Measurements from ENCODE around the gene MS4A10. TPM values are rescaled to one million over a fixed set of nuclear protein-coding genes. Genes with fewer than 3 reads are reported as not detected.

The MS4A10 gene
- total and polyA plus RNA-seq, 2 of the 8 experiments (the other 6 are each of a cell fraction or from before 2014, with no cell fraction given), result not detected

DNA sequence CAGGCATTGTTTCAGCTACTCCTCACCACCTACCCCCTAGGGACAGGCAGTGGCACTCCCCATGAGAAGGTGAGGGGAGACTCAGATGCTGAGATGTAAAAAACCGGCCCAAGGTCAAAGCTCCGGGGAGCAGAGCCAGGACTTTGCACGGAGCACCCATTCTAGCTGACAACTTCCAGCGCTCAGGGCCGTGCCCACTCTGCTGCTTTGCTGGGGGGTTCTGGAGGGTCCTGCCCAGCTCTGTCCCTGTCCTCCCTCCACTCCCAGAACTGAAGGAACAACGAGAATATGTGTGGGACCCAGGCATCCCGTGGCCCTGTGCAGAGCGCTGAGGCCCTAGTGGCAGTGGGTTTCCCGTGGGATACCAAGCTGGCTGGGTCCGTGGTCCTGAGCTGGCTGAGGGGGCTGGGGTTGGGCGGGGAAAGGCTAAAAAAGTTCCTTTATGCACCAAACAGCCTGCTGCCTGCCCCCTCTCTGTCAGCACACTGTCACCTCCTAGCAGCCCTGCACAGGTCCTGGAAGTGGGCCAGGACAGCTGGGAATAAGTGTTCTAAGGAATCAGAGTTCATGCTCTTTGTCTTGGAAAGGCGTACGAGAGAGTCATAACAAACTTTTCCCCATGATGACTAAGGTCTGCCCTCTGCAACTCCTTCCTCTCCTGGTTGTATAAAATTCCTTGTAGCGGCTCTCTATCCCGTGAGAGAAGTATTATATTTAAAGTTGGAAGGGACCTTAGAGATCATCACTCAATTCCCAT lies 1.9 kb downstream of the MS4A10 start (continued):
- TF ChIP-seq EP300 (IDR thresholded peaks at IDR 0.05; ENCODE audit: borderline replicate concordance in 1 of 2, low read depth in 2 of 2, low read length in 2 of 2) (no peak), TAF1 (IDR thresholded peaks at IDR 0.05; ENCODE audit: low read depth, low read length) (no peak), HDAC2 (IDR thresholded peaks at IDR 0.05; ENCODE audit: borderline replicate concordance in 1 of 2, low read depth in 2 of 2, low read length in 2 of 2) (no peak), SIX5 (IDR thresholded peaks at IDR 0.05; ENCODE audit: low read depth, low read length) (no peak), NRF1 (IDR thresholded peaks at IDR 0.05; ENCODE audit: low read depth, low read length) (no peak)
- TF ChIP-seq, protein P1, sequence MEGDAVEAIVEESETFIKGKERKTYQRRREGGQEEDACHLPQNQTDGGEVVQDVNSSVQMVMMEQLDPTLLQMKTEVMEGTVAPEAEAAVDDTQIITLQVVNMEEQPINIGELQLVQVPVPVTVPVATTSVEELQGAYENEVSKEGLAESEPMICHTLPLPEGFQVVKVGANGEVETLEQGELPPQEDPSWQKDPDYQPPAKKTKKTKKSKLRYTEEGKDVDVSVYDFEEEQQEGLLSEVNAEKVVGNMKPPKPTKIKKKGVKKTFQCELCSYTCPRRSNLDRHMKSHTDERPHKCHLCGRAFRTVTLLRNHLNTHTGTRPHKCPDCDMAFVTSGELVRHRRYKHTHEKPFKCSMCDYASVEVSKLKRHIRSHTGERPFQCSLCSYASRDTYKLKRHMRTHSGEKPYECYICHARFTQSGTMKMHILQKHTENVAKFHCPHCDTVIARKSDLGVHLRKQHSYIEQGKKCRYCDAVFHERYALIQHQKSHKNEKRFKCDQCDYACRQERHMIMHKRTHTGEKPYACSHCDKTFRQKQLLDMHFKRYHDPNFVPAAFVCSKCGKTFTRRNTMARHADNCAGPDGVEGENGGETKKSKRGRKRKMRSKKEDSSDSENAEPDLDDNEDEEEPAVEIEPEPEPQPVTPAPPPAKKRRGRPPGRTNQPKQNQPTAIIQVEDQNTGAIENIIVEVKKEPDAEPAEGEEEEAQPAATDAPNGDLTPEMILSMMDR (IDR thresholded peaks at IDR 0.05; ENCODE audit: control extremely low read depth in 1 of 3, insufficient read depth in 1 of 3, low read depth in 1 of 3, low read length in 3 of 3), result no peak

Measured in H1 (cell line).